Heart right ventricle (tissue), 16 donors: ENCODE data around the gene CPXM2. TPM values are rescaled to one million over a fixed set of nuclear protein-coding genes. Genes with fewer than 3 reads are reported as not detected.

Source experiments
- ATAC-seq, 8 donors: fragments of 200-7000 bp; cut with Tn5 transposase; one replicate each; pipeline ENCODE4 v1.9.1; 2020; ENCODE audit warnings: mild to moderate bottlenecking in 8 of 8, moderate library complexity in 8 of 8, moderate number of reproducible peaks in 1 of 8
- DNase-seq, 2 donors: peaks; one replicate each; pipeline ENCODE4 v3.0.0-alpha.2; 2020
- H3K27ac ChIP-seq, 10 donors: fragments of 200-600 bp; sonication (generic) in 2 of 10; one replicate each; pipeline versions ENCODE4 v1.5.0 to v1.8.0; 2020 to 2022; ENCODE audit warnings: mild to moderate bottlenecking in 3 of 10
- H3K27me3 ChIP-seq, 7 donors: fragments of 200-600 bp; one replicate each; pipeline ENCODE4 v1.8.0; 2021 to 2022; ENCODE audit warnings: mild to moderate bottlenecking in 2 of 7
- H3K36me3 ChIP-seq, 9 donors: fragments of 200-600 bp; sonication (generic) in 1 of 9; one replicate each; pipeline versions ENCODE4 v1.5.0 to v1.8.0; 2020 to 2022; ENCODE audit warnings: mild to moderate bottlenecking in 2 of 9
- H3K4me1 ChIP-seq, 9 donors: fragments of 200-600 bp; sonication (generic) in 1 of 9; one replicate each; pipeline versions ENCODE4 v1.5.0 to v1.8.0; 2020 to 2022; ENCODE audit warnings: mild to moderate bottlenecking in 4 of 9
- H3K4me3 ChIP-seq, 10 donors: fragments of 200-600 bp; sonication (generic) in 2 of 10; one replicate each; pipeline versions ENCODE4 v1.5.0 to v1.8.0; 2020 to 2022; ENCODE audit warnings: mild to moderate bottlenecking in 7 of 10, moderate library complexity in 2 of 10
- H3K9me3 ChIP-seq, 11 donors: fragments of 200-600 bp in 10 of 11; sonication (generic) in 2 of 11; one replicate each; pipeline versions ENCODE4 v1.5.0 to v1.8.0; 2013 to 2022; ENCODE audit warnings: mild to moderate bottlenecking in 2 of 11, control low read depth in 1 of 11, moderate library complexity in 1 of 11
- CTCF ChIP-seq, 9 donors: fragments of 200-600 bp; sonication (generic) in 2 of 9; IDR thresholded peaks; one replicate each; pipeline versions ENCODE4 v1.5.0 to v1.8.0; 2021 to 2022; ENCODE audit warnings: antibody characterized with exemption in 9 of 9, mild to moderate bottlenecking in 5 of 9, moderate library complexity in 1 of 9
- WGBS, 2 donors: extraction: QIAGEN DNeasy Blood & Tissue Kit; methylation state at CpG; one replicate each; pipeline ENCODE4 v1.1.7; 2013; ENCODE audit warnings: inconsistent platforms in 1 of 2; 5-methylcytosine and 5-hydroxymethylcytosine counted together
- intact Hi-C, 10 donors: fragments of 100-400 bp; cut with DNase I; formaldehyde crosslinking; loops; one replicate each; pipeline versions ENCODE4 v1.11.1 to v1.14.2; 2022
- polyA plus RNA-seq, 2 donors: library from polyadenylated mRNA; stranded (reverse); fragments of 200-250 nt; gene quantifications; one replicate each; pipeline ENCODE4 v1.2.3, GENCODE V29; 2013
- total RNA-seq, 10 donors: library from RNA; stranded (reverse); fragmentation: NEBNext Ultra II Directional in 3 of 10; extraction: Animal tissue kit (Norgen Biotek cat#: 25700) in 3 of 10; gene quantifications; one replicate each; pipeline versions ENCODE4 v1.2.1 to v1.2.4, GENCODE V29; 2021 to 2023
- donor health status: Arrhythmogenic right ventricular cardiomyopathy.
- donor health status: ischemic (EF 13 %, LVEDD 7.1; RV severe dilation, severe dysfunction).
- donor health status: healthy with polysubstance abuse.
- donor health status: DM: no; HTN: yes; CAD: no.
- donor health status: DM: no; HTN: no; CAD: no.
- donor health status: ischemic (EF 25% LVEDD 6.9; RV normal size, moderate dysfunction).
- donor health status: ischemic (EF 25% LVEDD 5.7; RV mildly dilated, moderate dysfunction).
- donor health status: healthy.
- donor health status: DM: yes; HTN: yes; CAD: no.
- donor health status: Ischemic cardiomyopathy.
- donor health status: ischemic (EF 35%, LVEDD 5.7; RV mildly dilated, moderate dysfunction).
- donor health status: nonischemic (EF 11% LVEDD 7.7; RV severe dilation, severe dysfunction).
- donor health status: DM: yes; HTN: yes; CAD: no.
- donor health status: PGD.
- donor health status: ischemic (EF 29% LVEDD 5.4; RV normal size, mild dysfunction).
- donor health status: nonischemic (EF 23%, LVEDD 6.1; RV moderate dilation, normal function).

CPXM2 gene
- total and polyA plus RNA-seq, 12 donors: 2.0 to 9.8 (median 3.8) TPM

GRCh38 chr10:123886292-123886691, 5.3 kb downstream of the CPXM2 start:
- no peaks in the 10 kb centered on the region for H3K36me3 ChIP-seq
- no peak for TF ChIP-seq CTCF (IDR thresholded peaks at IDR 0.05)
- H3K4me3 ChIP-seq: no peak overlapping the region
- DNase-seq (no peak), ATAC-seq (no peak)
- intact Hi-C loops: no loop called here
- no peak overlapping the region for H3K27ac ChIP-seq
- H3K27me3 ChIP-seq: peaks cover 4 to 26% (median 10%) of the 10 kb centered on the region in 7 donors
- no peaks in the 10 kb centered on the region for H3K9me3 ChIP-seq
- H3K4me1 ChIP-seq: peaks cover 0 to 10% (median 0%) of the 10 kb centered on the region in 9 donors
- WGBS, 2 donors: 84 to 86% methylated on average over 6 of the region's 6 CpGs

- 60 to 62% methylated on average over 6 of the region's 6 CpGs for WGBS, 2 donors
- ATAC-seq (peak in 3 of 8 donors; percentile 28 to 39 (median 38)), DNase-seq (no peak)
- H3K27me3 ChIP-seq: peaks cover 0 to 19% (median 3%) of the 10 kb centered on the region in 7 donors
- no peaks in the 10 kb centered on the region for H3K36me3 ChIP-seq
- no peaks in the 10 kb centered on the region for H3K9me3 ChIP-seq
- H3K27ac ChIP-seq: peak overlapping the region in 1 of 10 donors; percentile 34
- no peak for TF ChIP-seq CTCF (IDR thresholded peaks at IDR 0.05)
- peaks cover 0 to 10% (median 0%) of the 10 kb centered on the region in 9 donors for H3K4me1 ChIP-seq
- intact Hi-C loops: no loop called here
- no peak overlapping the region for H3K4me3 ChIP-seq
Measured at GRCh38 chr10:123885406-123886170, 6.0 kb downstream of the CPXM2 start.

GRCh38 chr10:123884907-123885381, 6.7 kb downstream of the CPXM2 start:
- no peaks in the 10 kb centered on the region for H3K9me3 ChIP-seq
- WGBS, 2 donors: 83 to 87% methylated on average over 5 of the region's 5 CpGs
- peaks cover 0 to 17% (median 0%) of the 10 kb centered on the region in 7 donors for H3K27me3 ChIP-seq
- no peak for TF ChIP-seq CTCF (IDR thresholded peaks at IDR 0.05)
- peaks cover 0 to 10% (median 0%) of the 10 kb centered on the region in 9 donors for H3K4me1 ChIP-seq
- ATAC-seq (no peak), DNase-seq (no peak)
- no peak overlapping the region for H3K27ac ChIP-seq
- intact Hi-C loops: no loop called here
- no peaks in the 10 kb centered on the region for H3K36me3 ChIP-seq
- no peak overlapping the region for H3K4me3 ChIP-seq

GRCh38 chr10:123884351-123884906, 7.2 kb downstream of the CPXM2 start:
- H3K4me1 ChIP-seq: peaks cover 0 to 10% (median 0%) of the 10 kb centered on the region in 9 donors

More at GRCh38 chr10:123884351-123884906, 7.2 kb downstream of the CPXM2 start:
- Histone ChIP-seq H3K36me3 (no peaks in the 10 kb centered on the region), H3K4me3 (no peak overlapping the region), H3K27ac (no peak overlapping the region), H3K27me3 (peaks cover 0 to 12% (median 0%) of the 10 kb centered on the region in 7 donors), H3K9me3 (no peaks in the 10 kb centered on the region)
- DNase-seq: no peak
- no peak for ATAC-seq
- TF ChIP-seq CTCF (IDR thresholded peaks at IDR 0.05): no peak
- 72 to 79% methylated on average over 7 of the region's 7 CpGs for WGBS, 2 donors
- intact Hi-C loops: no loop called here
